IPS-15b (cell line): ENCODE results near the gene PITPNM3.

ENCODE experiments used
- H3K27me3 ChIP-seq: one replicate; pipeline ENCODE4 v1.6.1; 2013; ENCODE audit warnings: low read length; ENCODE audit not compliant: control insufficient read depth, insufficient read depth
- H3K36me3 ChIP-seq: one replicate; pipeline ENCODE4 v1.6.1; 2013; ENCODE audit warnings: low read length; ENCODE audit not compliant: control insufficient read depth, insufficient read depth
- H3K4me1 ChIP-seq: one replicate; pipeline ENCODE4 v1.6.1; 2013; ENCODE audit warnings: mild to moderate bottlenecking, low read length; ENCODE audit not compliant: control insufficient read depth, insufficient read depth
- H3K4me3 ChIP-seq: one replicate; pipeline ENCODE4 v1.5.1; 2013; ENCODE audit warnings: low read depth, low read length
- H3K9ac ChIP-seq: one replicate; pipeline ENCODE4 v1.6.1; 2013; ENCODE audit warnings: low read depth, mild to moderate bottlenecking, low read length
- H3K9me3 ChIP-seq: one replicate; pipeline ENCODE4 v1.6.1; 2013; ENCODE audit warnings: mild to moderate bottlenecking, low read length; ENCODE audit not compliant: control insufficient read depth, insufficient read depth

The PITPNM3 gene

GRCh38 chr17:6558276-6558675 is 1.9 kb upstream of the PITPNM3 start:
- Histone ChIP-seq H3K36me3 (no peaks in the 10 kb centered on the region), H3K4me3 (no peak overlapping the region), H3K4me1 (peaks cover 5% of the 10 kb centered on the region), H3K9me3 (no peaks in the 10 kb centered on the region), H3K27me3 (peaks cover 38% of the 10 kb centered on the region), H3K9ac (no peak overlapping the region)

DNA sequence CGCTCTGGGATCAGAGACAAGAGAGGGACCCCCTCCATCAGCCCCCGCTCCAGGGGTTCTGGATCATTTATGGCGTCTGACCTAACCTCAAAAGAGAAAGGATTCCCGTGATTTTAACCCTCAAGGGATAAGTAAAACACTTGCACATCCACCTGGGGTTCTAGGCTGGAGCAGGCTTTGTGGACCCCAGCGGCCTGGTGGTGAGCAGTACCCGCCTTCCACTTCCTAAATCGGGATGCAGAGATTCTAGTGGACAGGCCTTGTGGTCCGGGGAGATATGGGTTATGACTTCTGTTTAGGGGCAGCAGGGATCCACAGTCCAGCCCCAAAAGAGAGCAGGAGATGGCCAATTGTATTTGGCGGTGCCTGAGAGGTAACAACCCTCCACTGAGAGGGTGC is 684 bp upstream of the PITPNM3 start:
- Histone ChIP-seq H3K4me1 (peaks cover 5% of the 10 kb centered on the region), H3K27me3 (peaks cover 38% of the 10 kb centered on the region), H3K36me3 (no peaks in the 10 kb centered on the region), H3K9me3 (no peaks in the 10 kb centered on the region), H3K9ac (peak overlapping the region; percentile 37), H3K4me3 (peak overlapping the region; percentile 58)

DNA sequence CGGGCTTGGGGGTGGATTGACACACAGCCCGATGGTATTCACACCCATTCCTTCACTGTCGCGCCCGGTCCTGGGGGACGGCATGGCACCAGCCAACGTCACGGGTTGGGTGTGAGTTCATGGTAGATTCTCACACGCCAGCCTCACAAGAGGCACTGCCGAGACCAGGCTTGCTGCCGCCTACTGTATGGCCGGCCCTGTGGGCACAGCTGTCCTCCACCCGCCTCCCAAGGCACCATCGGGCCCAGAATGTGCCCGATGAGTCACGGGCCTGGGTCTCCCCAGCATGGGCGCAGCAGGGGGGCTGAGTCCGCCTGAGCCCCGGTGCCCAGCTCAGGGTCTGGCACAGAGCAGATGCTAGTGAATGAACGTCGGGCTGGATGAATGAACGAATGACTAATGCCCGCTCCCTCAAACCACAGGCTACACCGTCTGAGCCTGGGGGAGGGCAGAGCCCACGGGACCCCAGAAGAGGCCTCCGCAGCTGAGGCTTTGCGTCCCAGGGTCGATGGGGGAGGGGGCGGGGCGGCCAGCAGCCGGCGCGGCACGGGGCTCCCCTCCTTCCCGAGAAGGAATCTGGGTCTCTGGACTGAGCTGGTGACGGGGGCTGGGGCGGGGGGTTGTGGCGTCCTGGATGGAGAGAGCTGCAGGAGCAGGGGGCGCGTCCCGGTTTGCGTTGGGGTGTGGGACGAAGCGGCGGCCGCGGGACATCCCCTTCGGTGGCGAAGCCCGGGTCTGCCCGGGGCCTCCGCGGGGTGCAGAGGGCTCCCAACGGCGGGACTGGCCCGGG is 829 bp downstream of the PITPNM3 start:
- Histone ChIP-seq H3K9me3 (no peaks in the 10 kb centered on the region), H3K27me3 (peaks cover 38% of the 10 kb centered on the region), H3K36me3 (no peaks in the 10 kb centered on the region), H3K9ac (no peak overlapping the region), H3K4me1 (peaks cover 5% of the 10 kb centered on the region), H3K4me3 (peak overlapping the region; percentile 56)

DNA sequence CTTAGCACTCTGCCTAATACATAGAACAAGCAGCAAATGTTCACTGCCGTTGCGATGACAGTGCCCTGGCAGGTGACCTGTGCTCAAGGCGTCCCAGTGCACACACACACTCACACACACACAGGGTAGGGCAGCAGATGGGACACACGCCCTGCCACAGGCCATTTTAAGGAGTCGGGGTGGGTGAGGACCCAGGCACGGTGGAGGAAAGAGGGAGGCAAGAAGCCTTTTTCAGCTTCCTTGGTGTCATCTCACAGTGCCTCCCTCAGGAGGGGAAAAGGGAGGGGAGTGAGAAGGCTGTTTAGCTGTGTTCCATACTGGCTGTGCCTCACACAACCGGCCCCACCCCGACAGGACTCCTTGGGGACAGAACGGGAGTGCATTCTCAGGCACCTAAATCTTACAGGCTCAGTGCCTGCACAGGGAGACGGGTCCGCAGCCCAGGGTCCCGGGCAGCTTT is 1.5 kb downstream of the PITPNM3 start:
- Histone ChIP-seq H3K4me3 (peak overlapping the region; percentile 56), H3K4me1 (peaks cover 5% of the 10 kb centered on the region), H3K27me3 (peaks cover 36% of the 10 kb centered on the region), H3K9ac (no peak overlapping the region), H3K36me3 (no peaks in the 10 kb centered on the region), H3K9me3 (no peaks in the 10 kb centered on the region)

- Histone ChIP-seq H3K27me3 (peaks cover 35% of the 10 kb centered on the region), H3K9ac (no peak overlapping the region), H3K36me3 (no peaks in the 10 kb centered on the region), H3K9me3 (no peaks in the 10 kb centered on the region), H3K4me1 (peaks cover 7% of the 10 kb centered on the region), H3K4me3 (no peak overlapping the region)
Observed at GRCh38 chr17:6554342-6554741, 2.0 kb downstream of the PITPNM3 start.

- peaks cover 7% of the 10 kb centered on the region for H3K4me1 ChIP-seq
- H3K4me3 ChIP-seq: no peak overlapping the region
Observed at GRCh38 chr17:6551869-6552531, 4.4 kb downstream of the PITPNM3 start.

DNA sequence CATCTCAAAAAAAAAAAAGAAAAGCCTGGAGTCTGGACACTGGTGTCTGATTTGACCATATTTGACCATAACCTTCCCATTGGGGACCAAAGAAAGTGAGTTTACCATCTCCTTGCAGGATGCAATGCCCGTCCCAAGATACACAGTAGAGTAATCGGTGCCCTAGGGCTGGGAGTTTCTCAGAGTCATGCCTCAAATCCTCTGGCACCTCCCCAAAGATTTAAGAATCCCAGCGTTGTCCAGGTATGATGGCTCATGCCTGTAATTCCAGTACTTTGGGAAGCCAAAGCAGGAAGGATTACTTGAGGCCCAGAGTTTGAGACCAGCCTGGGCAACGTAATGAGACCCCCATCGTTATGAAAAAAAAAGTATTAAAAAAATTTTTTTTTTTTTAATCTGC is 5.0 kb downstream of the PITPNM3 start:
- peaks cover 16% of the 10 kb centered on the region for H3K27me3 ChIP-seq
- no peak overlapping the region for H3K9ac ChIP-seq
- no peaks in the 10 kb centered on the region for H3K36me3 ChIP-seq
- peaks cover 7% of the 10 kb centered on the region for H3K4me1 ChIP-seq
- H3K9me3 ChIP-seq: no peaks in the 10 kb centered on the region
- H3K4me3 ChIP-seq: no peak overlapping the region

More at GRCh38 chr17:6551869-6552531, 4.4 kb downstream of the PITPNM3 start:
- Histone ChIP-seq H3K9me3 (no peaks in the 10 kb centered on the region), H3K27me3 (peaks cover 20% of the 10 kb centered on the region), H3K36me3 (no peaks in the 10 kb centered on the region), H3K9ac (no peak overlapping the region)

- no peaks in the 10 kb centered on the region for H3K9me3 ChIP-seq
- no peak overlapping the region for H3K9ac ChIP-seq
- H3K4me1 ChIP-seq: peaks cover 8% of the 10 kb centered on the region
- H3K36me3 ChIP-seq: no peaks in the 10 kb centered on the region
- H3K27me3 ChIP-seq: peaks cover 5% of the 10 kb centered on the region
- no peak overlapping the region for H3K4me3 ChIP-seq
Observed at GRCh38 chr17:6549384-6550036, 6.8 kb downstream of the PITPNM3 start.

DNA sequence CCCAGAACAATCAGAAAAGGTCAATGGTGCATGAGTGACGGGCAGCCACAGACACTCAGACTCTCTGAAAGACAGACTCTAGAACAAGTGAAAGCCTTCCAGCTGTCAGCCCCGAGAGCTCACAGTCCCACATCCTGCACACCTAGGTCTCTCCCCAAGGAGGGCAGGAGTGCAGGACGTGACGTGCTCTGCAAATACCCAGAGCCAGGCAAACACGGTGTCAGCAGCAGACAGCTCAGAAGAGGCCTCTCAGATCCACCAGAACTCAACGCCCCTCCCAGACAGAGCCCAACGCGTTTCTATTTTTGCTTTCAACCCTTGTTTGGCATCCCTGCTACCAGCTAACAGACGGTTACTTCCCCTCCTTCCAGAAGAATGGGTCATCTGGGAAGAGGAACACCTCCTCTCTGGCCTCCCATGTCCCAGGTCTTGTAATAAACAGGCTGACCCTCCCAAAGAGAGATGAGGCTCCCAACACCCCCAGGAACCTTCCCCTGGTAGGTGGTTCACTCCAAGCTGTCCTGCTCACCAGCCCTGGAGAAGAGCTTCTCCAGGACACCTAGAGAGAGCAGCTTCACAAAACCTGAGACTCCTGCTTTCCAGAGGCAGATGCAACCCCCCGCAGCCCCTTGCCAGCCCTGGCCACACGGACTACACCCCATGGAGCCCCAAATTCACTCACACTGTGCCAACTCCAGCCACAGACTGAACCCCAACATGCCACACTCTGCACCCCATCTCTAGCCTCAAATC is 7.6 kb downstream of the PITPNM3 start:
- H3K4me3 ChIP-seq: no peak overlapping the region
- H3K9me3 ChIP-seq: no peaks in the 10 kb centered on the region
- no peak overlapping the region for H3K9ac ChIP-seq
- no peaks in the 10 kb centered on the region for H3K36me3 ChIP-seq
- H3K4me1 ChIP-seq: peaks cover 6% of the 10 kb centered on the region
- no peaks in the 10 kb centered on the region for H3K27me3 ChIP-seq

DNA sequence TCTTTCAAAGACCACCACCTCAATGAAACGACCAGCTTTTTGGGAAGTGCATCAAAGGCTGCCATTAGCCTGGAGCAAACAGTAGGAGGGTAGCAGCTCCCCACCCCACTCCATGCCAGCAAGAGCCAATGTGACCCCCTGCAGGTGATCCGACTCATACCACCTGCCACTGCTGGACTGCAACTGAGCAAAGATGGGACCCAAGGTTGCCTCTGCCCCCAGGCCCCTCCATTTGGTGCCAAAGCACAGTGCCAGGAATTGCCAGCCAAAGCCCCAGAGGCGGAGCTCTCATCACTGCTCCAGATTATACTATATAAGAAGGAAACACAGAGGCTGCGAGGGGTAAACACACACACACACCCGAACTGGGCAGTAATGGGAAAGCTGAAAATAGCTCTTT is 8.3 kb downstream of the PITPNM3 start:
- H3K27me3 ChIP-seq: no peaks in the 10 kb centered on the region
- no peak overlapping the region for H3K9ac ChIP-seq
- peaks cover 6% of the 10 kb centered on the region for H3K4me1 ChIP-seq
- H3K4me3 ChIP-seq: no peak overlapping the region
- H3K9me3 ChIP-seq: no peaks in the 10 kb centered on the region
- no peaks in the 10 kb centered on the region for H3K36me3 ChIP-seq

- peaks cover 6% of the 10 kb centered on the region for H3K4me1 ChIP-seq
- H3K9me3 ChIP-seq: no peaks in the 10 kb centered on the region
- H3K9ac ChIP-seq: no peak overlapping the region
- no peaks in the 10 kb centered on the region for H3K27me3 ChIP-seq
- no peaks in the 10 kb centered on the region for H3K36me3 ChIP-seq
- H3K4me3 ChIP-seq: no peak overlapping the region
Observed at GRCh38 chr17:6547336-6547735, 9.0 kb downstream of the PITPNM3 start.
